Stimulated activated CD4-positive, alpha-beta T cell treated with anti-CD3 and anti-CD28 coated beads, Interleukin-15, amount 100 ng/mL, for 1 hour (primary cell): ENCODE data around the gene CCSER2.
"Not testable (repeated sequence)": the region's sequence is repeated elsewhere in the genome, so short reads cannot be mapped to it uniquely, and the experiment has no call there.

Experiments
- DNase-seq, 2 donors: peaks; one replicate each; pipeline ENCODE4 v3.0.0-alpha.2; 2020; ENCODE audit warnings: low read depth in 1 of 2, low spot score in 1 of 2

Gene CCSER2

DNA sequence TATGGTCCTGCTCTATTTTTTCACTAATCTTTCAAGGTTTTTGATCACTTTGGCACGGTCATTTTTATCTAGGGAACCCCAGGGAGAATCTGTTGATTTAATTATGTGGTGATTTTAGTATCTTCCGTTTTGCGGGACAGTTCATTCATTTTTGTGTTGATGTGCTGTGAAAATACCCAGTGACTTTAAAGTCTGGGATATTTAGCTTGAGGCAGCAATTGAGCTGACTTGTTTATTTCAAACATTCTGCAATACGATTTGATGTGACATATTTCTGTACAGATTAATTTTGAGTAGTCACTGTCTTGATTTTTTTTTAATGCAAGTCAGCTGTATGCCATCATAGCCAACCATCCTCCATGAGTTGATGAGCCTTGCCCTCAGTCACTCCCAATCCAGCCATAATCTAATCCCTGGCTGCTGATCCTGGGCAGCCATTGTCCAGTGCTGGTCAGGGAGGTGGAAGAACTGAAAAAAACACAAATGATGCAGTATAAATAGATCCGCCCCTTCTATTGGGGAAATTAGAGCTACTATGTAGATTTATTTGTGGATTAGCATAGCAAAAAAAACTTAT is 183.4 kb downstream of the CCSER2 start:
- DNase-seq = no peak

DNA sequence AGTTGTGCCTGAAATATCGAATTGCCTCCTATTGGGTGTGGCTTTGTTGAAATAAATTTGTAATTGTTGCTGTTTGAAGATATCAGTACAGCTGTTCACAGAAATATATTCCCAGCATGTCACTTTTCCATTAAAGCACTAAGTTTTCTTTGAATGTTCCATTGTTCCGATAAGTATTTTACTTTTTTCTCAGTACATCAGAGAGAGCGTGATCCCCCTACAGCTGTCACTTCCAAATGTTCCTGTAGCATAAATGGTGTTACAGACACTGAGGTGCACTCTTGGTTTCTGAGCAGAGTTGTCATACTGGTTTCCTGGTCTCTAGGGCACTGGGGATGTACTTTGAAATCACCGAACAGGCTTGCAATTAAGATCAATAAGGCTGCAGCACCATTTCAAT is 189.2 kb downstream of the CCSER2 start:
- DNase-seq = no peak

DNA sequence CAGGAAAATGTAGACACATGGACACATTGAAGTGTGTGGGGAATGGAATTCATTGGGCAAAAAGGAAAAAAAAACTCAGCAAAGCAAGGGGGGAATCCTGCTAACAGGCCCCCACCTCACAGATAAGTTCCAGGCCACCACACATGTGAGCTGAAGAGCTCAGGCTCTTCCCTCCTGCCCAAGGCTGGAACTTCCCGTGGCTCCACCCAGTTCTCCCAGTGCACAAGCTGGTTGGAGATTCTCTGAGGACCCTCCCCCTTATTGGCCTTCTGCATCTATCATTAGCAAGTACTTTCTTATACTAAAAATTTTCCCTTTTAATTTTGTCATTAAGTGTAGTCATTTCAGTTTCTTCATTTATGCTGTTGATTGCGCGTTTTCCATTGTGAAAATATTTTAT is 190.8 kb downstream of the CCSER2 start:
- DNase-seq = no peak

DNA sequence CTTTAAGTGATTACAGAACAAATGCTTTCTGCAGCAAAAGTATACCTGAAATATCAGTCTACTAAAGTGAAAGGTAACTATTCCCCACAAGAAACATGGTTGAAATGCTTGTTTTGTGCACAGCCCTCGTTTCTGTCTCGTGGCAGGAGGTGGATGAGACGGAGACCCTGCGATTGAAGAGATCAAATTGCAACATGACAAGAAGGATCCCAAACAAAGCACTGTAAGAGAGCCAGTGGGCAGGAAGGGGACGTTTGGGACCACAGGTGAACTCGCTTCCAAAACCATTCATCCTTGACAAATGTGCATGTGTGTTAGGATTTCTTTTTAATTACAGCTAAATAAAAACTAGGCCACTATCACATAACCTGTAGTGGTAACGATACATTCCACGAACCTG is 192.6 kb downstream of the CCSER2 start:
- no peak for DNase-seq

DNA sequence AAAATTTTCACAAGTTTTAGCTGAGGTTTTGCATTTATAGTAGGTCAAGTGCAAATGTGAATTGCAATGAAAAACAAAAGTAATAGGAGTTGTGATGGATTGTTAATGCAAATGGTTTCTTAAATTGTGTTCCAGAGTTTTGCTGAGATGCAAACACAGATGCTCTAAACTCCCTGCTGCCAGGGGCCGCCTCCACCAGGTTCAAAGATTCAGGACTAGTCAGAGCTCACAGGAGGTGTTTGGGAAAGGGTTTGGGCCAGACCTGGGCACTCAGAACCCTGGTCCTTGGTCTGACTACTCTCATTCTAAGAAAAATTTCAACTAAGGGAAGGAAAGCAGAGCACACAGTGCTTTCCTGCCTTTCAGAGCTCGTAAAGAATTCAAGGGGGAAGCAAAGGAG is 193.1 kb downstream of the CCSER2 start:
- no peak for DNase-seq

DNA sequence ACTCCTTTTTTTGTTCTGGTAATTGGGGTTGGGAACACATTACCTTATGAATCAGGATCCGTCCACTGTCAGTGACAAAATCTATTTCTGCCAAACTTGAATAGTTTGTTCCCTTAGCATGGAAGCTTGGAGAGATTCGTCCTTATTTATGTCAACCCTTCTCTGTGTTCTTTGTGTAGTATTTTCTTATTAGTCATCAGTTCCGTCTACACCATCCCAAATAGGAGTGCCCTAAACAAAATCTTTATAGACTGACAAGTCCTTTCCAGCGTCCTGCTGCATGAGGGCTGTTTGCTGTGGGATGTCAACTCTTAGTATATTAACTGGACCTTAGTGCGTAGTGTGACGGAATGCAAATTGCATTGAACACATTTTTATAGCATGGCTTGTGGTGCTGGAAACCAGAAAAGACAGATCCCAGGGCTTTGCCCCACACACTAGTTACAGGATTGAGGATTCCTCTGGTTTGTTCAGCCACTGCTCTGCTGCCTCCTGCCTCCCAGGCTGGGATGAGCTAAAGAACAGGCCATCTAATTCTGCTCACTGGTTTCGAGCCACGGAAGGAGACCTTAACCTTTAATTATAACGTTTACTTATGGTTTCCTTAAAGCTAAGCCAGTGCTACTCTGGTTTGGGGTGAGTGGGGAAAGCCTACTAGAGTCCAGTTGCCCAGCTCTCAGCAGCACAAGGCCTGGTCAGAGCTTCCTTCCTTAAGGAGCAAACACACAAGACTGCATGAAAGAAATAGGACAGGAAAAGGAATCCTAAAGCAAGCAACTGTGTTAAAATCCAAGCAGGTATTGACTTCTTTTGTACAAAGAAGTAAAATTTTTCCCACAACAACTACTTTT is 194.4 kb downstream of the CCSER2 start:
- no peak for DNase-seq

DNA sequence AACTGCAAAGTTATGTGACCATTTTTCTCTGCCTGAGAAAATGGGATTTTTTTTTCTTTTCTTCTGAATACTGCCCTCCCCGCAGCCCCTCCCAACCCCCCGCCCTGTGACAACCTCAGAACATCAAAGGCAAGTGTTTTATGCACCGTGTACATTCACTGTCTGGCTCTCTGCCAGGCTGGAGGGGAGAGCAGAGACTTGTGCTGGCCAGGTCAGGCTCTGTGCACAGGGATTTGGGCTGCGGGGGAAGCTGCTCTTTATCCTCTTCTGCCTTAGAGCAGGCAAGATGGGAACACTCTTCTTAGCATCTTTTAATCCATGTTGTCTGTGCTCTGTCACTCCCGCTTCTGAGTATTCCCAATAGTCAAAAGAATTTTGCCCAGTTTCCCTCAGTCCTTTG is 195.1 kb downstream of the CCSER2 start:
- DNase-seq = no peak

DNA sequence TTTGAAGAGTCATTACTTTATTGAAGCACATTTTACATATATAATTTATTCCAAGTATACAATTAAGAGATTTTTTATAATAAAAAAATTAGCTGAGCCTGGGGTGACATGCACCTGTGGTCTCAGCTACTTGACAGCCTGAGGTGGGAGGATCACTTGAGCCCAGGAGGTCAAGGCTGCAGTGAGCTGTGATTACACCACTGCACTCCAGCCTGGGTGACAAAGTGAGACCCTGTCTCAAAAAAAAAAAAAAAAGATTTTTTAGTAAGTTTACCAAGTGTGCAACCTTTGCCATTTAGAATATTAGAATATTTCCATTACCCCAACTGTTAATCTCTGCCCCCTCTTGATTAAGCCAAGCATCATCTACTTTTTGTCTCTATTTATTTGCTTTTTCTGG is 196.0 kb downstream of the CCSER2 start:
- no peak for DNase-seq

DNA sequence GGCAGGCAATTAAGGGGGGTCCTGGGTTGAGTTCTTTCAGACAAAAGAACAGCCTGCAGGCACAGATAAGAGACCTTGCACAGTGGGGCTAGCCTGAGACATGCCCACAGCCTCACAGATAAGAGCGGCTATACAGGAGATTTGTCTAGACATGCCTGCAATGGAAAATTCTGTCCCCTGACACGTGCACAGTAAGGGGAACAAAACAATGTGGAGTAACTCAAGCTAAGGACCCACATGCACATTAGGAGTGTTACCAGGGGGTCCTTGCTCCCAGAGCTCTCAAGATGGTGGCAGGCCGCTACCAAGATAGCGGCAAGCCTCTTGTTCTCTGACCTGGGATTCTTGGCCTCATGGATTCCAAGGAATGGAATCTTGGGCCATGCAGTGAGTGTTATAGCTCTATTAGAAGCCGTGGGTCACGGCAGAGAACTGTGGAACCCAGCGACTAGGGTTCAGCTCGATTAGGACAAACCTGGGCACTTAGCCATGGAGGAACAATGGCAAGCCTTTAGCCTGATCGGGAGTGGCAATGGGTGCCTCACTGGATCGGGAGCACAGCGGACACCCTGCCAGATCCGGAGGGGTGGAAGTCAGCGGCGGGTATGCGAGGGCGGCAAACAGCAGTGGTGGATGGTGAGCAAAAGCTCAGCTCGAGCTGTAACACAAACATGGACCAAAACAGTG is 196.9 kb downstream of the CCSER2 start:
- DNase-seq = no peak

DNA sequence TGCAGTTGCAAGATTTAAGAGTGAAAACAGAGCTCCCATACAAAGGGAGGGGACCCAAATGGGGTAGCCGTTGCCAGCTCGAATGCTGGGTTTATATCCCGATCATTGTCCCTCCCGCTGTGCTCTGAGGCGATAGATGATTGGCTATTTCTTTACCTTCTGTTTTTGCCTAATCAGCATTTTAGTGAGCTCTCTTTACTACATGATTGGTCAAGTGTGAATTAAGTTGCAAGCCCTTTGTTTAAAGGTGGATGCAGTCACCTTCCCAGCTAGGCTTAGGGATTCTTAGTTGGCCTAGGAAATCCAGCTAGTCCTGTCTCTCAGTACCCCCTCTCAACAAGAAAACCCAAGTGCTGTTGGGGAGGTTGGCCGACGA is 197.4 kb downstream of the CCSER2 start:
- not testable (repeated sequence) for DNase-seq

DNA sequence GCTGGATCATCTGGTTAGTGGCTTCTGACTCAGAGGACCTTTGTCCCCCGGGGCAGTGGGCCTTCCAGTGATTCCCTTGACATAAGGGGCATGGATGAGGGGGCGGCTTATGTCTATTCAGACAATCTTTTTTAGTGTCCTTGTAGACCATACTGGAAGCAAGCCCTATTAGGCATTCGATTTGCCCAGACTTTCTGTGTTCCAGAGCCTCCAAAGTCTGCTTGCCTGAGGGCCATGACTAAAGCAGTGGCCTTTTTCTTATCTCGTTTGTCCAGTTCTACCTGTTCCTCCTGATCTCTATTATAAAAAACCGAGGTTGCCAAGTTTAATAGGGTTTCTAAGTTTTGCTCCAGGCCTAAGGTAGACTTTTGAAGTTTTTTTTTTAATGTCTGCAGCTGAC is 199.0 kb downstream of the CCSER2 start:
- not testable (repeated sequence) for DNase-seq

DNA sequence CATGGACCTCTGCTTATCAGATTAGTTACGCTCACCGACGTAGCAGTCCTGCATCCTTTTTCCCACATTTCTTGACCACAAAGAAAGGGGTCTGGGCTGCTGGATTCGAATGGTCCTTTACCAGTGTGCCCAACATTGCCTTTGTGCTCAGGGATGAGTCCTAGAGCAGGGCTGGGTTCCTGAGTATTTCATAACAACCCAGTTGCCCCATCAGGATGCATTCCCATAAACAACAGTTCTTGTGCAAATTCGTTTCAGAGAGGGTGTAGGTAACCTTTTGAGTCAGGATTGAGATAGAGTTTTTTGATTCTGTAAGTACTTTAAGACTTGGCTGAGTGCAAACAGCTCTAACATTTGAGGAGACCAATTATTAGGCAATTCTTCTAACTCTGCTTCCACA is 200.1 kb downstream of the CCSER2 start:
- not testable (repeated sequence) for DNase-seq

DNA sequence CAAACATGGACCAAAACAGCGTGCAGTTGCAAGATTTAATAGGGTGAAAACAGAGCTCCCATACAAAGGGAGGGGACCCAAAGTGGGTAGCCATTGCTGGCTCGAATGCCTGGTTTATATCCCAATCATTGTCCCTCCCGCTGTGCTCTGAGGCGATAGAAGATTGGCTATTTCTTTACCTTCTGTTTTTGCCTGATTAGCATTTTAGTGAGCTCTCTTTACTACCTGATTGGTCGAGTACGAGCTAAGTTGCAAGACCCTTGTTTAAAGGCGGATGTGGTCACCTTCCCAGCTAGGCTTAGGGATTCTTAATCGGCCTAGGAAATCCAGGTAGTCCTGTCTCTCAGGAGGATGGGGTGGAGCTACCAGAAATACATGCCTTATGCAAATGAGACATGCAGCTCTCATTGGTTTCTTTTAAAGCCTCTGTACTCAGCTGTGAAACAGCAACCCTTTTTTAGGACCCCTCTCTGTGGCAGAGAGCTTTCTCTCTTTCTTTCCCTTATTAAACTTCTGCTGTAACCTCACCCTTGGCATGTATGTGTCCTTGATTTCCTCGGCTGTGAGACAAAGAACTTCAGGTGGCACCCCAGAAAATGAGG is 202.4 kb downstream of the CCSER2 start:
- no peak for DNase-seq

DNA sequence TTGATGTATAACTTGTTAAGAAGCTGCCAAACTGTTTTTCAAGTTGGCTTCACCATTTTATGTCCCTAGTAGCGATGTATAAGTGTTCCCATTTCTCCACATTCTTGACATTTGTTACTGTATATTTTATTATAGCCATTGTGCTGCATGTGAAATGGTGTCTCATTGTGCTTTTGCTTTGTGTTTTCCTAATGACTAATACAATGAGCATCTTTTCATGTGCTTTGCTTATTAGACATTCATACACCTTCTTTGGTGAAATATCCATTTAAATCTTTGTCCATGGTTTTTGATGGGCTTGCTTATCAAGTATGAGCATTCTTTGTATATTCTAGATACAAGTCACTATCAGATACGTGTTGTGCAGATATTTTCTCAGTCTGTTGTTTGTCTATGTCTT is 203.0 kb downstream of the CCSER2 start:
- no peak for DNase-seq

DNA sequence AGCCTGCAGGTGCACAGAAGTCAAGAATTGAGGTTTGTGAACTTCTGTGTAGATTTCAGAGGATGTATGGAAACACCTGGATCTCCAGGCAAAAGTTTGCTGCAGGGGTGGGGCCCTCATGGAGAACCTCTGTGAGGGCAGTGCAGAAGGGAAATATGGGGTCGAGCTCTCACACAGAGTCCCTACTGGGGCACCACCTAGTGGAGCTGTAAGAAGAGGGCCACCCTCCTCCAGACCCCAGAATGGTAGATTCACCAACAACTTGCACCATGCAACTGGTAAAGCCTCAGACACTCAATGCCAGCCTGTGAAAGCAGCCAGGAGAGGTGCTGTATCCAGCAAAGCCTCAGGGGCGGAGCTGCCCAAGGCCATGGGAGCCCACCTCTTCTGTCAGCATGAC is 205.8 kb downstream of the CCSER2 start:
- no peak for DNase-seq

DNA sequence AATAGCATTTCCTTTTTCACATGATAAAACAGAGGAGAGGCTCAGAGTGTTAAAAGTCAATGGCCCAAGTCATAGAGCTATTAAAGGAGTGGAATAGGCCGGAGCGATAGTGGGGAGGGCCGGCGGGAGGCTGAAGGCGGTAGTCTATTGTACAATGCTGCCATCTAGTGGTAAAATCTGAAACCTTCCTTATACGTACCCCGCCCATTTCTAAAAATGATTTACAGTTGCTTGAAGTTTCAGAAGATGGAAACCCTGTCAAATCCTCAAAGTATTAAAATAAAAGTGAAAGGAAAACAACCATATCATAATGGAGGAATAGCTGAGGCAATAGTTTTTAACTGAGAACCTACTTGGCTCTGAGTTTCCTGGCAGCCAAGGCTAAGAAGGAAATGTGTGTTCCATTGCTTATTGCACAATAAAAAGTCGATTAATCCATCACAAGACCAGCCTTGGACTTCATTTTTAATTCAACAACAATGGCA is 209.1 kb downstream of the CCSER2 start:
- no peak for DNase-seq

DNA sequence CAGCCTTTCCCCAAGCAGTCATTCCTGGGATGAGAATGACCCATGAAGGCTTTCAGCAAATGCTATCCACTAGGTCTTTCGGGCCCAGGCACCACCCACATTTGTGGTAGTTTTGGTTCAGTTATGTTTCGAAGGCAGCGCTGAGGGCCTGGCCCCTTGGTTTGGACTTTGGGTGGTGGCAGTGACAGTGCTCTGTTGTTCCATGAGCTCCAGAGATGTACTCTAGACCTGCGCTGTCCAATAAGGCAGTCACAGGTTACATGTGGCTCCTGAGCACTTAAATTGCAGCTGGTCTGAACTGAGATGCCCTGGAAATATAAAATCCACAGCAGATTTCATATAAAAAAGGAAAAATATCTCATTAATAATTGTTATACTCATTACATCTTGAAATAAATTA is 209.6 kb downstream of the CCSER2 start:
- no peak for DNase-seq

DNA sequence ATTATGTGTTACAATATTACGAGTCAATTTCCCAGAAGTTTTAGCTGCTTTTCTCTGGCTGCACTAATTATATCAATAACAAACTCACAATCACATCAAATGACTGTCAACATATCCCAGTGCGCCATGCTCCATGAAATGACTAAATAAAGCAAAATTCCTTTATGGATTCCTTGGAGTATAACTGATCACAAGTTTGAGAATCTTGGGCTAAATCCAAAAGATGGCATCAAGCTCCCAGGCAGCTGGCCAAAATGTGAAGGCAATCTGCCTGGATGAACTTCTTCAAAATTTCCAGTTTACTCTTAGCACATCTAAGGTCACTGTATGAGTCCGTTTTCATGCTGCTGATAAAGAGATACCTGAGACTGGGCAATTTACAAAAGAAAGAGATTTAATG is 210.8 kb downstream of the CCSER2 start:
- no peak for DNase-seq

DNA sequence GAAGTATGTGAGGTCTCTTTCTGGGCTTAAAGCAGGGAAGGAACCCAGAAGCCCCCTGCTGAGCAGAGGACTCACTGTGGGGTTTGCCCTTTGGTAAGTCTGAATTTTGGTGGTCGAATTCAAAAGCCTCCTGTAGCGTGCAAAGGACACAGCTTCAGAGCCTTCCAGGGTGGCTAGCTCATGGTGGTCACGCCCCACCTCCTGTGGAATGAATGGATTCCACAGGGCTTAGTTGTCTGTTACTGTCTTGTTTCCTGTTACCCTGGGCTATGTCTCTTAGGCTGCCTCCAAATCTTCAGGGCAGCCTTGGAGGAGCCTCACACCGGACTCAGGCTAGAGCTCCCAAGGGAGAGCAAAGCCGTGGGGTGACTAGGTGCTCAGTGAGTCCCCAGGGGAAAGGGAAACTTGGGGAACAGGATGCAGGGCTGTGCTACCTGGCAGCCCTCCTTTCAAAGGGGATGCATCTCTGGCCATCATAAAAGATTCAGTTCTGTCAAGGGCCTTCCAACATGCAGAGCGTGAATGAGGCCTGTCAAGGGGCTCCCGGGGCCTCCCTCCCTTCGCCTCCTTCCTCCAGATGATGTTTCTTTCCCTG is 211.7 kb downstream of the CCSER2 start:
- no peak for DNase-seq

DNA sequence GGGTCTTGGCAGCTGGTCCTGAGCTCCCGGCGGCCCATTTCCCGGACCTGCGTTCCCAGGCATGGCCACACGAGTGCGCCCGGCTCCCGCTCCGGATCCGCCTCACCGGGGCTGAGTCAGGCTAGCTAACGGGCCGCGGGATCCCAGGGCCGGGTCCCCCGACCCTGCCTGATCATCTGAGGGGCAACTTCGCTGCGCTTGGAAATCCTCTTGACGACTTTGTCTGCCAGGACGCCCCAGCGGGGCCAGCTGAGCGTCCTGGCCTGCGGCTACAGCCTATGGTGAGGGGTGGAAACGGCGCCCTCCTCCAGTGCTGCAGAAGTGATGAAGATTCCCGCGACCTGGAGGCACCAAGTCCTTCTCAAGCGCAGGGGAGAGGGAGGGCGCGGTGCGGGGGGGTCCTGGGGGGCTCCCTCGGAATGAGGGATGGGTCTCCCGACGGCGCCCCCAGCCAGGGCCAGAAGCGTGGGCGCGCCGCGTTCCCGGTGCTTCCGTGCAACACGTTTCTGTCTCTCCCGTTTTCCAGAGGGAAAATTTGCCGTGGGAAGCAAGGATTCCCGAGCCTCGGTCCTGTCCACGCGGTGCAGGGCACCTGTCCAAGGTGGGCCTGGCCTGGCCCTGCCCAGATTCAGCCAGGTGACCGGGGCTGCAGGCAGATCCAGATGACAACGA is 212.4 kb downstream of the CCSER2 start:
- DNase-seq = peak; percentile 30 to 64

DNA sequence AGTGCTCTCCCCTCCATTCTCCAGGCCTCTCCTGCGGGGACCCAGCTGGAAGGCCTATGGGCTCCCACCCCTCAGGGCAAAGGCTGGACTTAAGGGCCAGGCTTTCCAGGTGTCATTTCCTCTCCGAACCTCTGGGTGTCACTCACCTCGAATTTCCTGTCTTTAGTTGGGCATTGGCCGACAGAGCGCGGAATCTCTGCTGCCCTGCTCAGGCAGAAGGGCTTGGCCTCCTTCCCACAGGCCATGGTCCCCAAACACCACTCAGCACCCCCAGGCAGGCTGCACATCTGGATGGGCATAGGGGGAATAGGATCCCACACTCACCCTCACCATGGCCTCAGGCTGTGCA is 212.9 kb downstream of the CCSER2 start:
- DNase-seq = no peak
